Upper lobe of left lung (tissue), 4 donors: ENCODE measurements around the gene HDAC1.

ENCODE experiments used
- CTCF ChIP-seq, 6 experiments: fragments of 450-650 bp in 4 of 6; fragments of 200-600 bp in 2 of 6; sonication (generic) in 2 of 6; IDR thresholded peaks; one replicate each; pipeline ENCODE4 v1.5.1; 2016 to 2019; ENCODE audit warnings: antibody characterized with exemption in 6 of 6
- EP300 ChIP-seq, 4 donors: sonication (generic); formaldehyde crosslinking; IDR thresholded peaks; one replicate each; pipeline ENCODE4 v1.5.1; 2017; ENCODE audit warnings: antibody characterized with exemption in 4 of 4, control low read depth in 2 of 4
- POLR2A ChIP-seq, 4 donors: fragments of 450-650 bp; IDR thresholded peaks; one replicate each; pipeline ENCODE4 v1.5.1; 2016 to 2017; ENCODE audit warnings: antibody characterized with exemption in 4 of 4, mild to moderate bottlenecking in 2 of 4
- POLR2AphosphoS5 ChIP-seq, 2 donors: sonication (generic); formaldehyde crosslinking; IDR thresholded peaks; one replicate each; pipeline ENCODE4 v1.5.1; 2017; ENCODE audit warnings: antibody characterized with exemption in 2 of 2

GRCh38 chr1:32346532-32347157 is 54.8 kb downstream of the HDAC1 start:
- TF ChIP-seq CTCF (IDR thresholded peaks at IDR 0.05) = no peak
- no peak for TF ChIP-seq POLR2AphosphoS5 (IDR thresholded peaks at IDR 0.05)
- TF ChIP-seq POLR2A (IDR thresholded peaks at IDR 0.05) = no peak
- no peak for TF ChIP-seq EP300 (IDR thresholded peaks at IDR 0.05)
